GM23338 (cell line): ENCODE measurements around the gene NXPE3. TPM values are rescaled to one million over a fixed set of nuclear protein-coding genes. Genes with fewer than 3 reads are reported as not detected.
A peak's percentile ranks its signal among the peaks of the same experiment; 100 is the strongest.

Source experiments
- ATAC-seq: fragments of 200-7000 bp; cut with Tn5 transposase; 3 replicates; pipeline ENCODE4 v1.9.1; 2020
- DNase-seq: peaks from one replicate; pipeline ENCODE4 v3.0.0-alpha.2; 2015; ENCODE audit warnings: low spot score
- H2AFZ ChIP-seq: fragments of 200-600 bp; sonication (generic); 2 replicates; pipeline ENCODE4 v1.8.0; 2016; ENCODE audit warnings: antibody characterized with exemption, mild to moderate bottlenecking, moderate library complexity
- H3F3A ChIP-seq: fragments of 200-600 bp; sonication (generic); replicated peaks from 2 replicates; pipeline ENCODE4 v1.8.0; 2017; ENCODE audit warnings: antibody characterized with exemption, mixed run types, low read depth
- H3K27ac ChIP-seq: fragments of 200-600 bp; sonication (generic); 2 replicates; pipeline ENCODE4 v1.6.1; 2016; ENCODE audit warnings: low read depth
- H3K27me3 ChIP-seq: fragments of 200-600 bp; sonication (generic); 2 replicates; pipeline ENCODE4 v1.8.0; 2016; ENCODE audit warnings: mild to moderate bottlenecking, mixed run types, moderate library complexity; ENCODE audit not compliant: insufficient read depth
- H3K36me3 ChIP-seq: fragments of 200-600 bp; sonication (generic); 2 replicates; pipeline ENCODE4 v1.8.0; 2016; ENCODE audit warnings: mild to moderate bottlenecking; ENCODE audit not compliant: insufficient read depth
- H3K4me1 ChIP-seq: fragments of 200-600 bp; sonication (generic); 2 replicates; pipeline ENCODE4 v1.8.0; 2016; ENCODE audit warnings: mild to moderate bottlenecking, moderate library complexity; ENCODE audit not compliant: insufficient read depth
- H3K4me2 ChIP-seq: fragments of 200-600 bp; sonication (generic); 2 replicates; pipeline ENCODE4 v1.7.1; 2017; ENCODE audit warnings: mixed run types
- H3K4me3 ChIP-seq: fragments of 200-600 bp; sonication (generic); 2 replicates; pipeline ENCODE4 v1.6.1; 2016; ENCODE audit warnings: mixed run types
- H3K79me2 ChIP-seq: fragments of 200-600 bp; sonication (generic); replicated peaks from 2 replicates; pipeline ENCODE4 v1.8.0; 2017; ENCODE audit warnings: mild to moderate bottlenecking; ENCODE audit not compliant: insufficient read depth
- H3K9me2 ChIP-seq: fragments of 200-600 bp; sonication (generic); 2 replicates; pipeline ENCODE4 v1.8.0; 2017; ENCODE audit not compliant: insufficient read depth
- H4K20me1 ChIP-seq: fragments of 200-600 bp; sonication (generic); replicated peaks from 2 replicates; pipeline ENCODE4 v1.8.0; 2017; ENCODE audit warnings: mild to moderate bottlenecking; ENCODE audit not compliant: insufficient read depth
- H3K27ac Mint-ChIP-seq: 2 replicates; pipeline ENCODE4 v1.8.0; 2020; ENCODE audit warnings: inconsistent platforms, mild to moderate bottlenecking, moderate library complexity, mixed read lengths
- H3K27me3 Mint-ChIP-seq: 3 replicates; pipeline ENCODE4 v1.8.0; 2022; ENCODE audit warnings: low read depth, mild to moderate bottlenecking, moderate library complexity, mixed read lengths, inconsistent platforms; ENCODE audit not compliant: insufficient read depth, poor library complexity
- H3K36me3 Mint-ChIP-seq: 3 replicates; pipeline ENCODE4 v1.8.0; 2021; ENCODE audit warnings: low read depth, mild to moderate bottlenecking, inconsistent platforms, moderate library complexity, mixed read lengths
- H3K4me1 Mint-ChIP-seq: 3 replicates; pipeline ENCODE4 v1.8.0; 2020; ENCODE audit warnings: mild to moderate bottlenecking, inconsistent platforms, mixed read lengths
- H3K4me3 Mint-ChIP-seq: 3 replicates; pipeline ENCODE4 v1.8.0; 2021; ENCODE audit warnings: moderate library complexity, mild to moderate bottlenecking, inconsistent platforms, mixed read lengths
- H3K9me3 Mint-ChIP-seq: 3 replicates; pipeline ENCODE4 v1.8.0; 2020; ENCODE audit warnings: moderate library complexity, mild to moderate bottlenecking, inconsistent platforms, mixed read lengths
- CREB1 ChIP-seq: fragments of 250-450 bp; sonication (Bioruptor Pico); IDR thresholded peaks from 2 replicates; pipeline ENCODE4 v1.5.0; 2020; ENCODE audit warnings: low read depth, mild to moderate bottlenecking, moderate library complexity
- EZH2 ChIP-seq: fragments of 200-600 bp; sonication (generic); IDR thresholded peaks from one replicate; pipeline ENCODE4 v1.8.0; 2017; ENCODE audit warnings: antibody characterized with exemption, mild to moderate bottlenecking, low read depth; ENCODE audit not compliant: unreplicated experiment
- REST ChIP-seq: IDR thresholded peaks from one replicate; pipeline ENCODE4 v1.6.1; 2018; ENCODE audit warnings: antibody characterized with exemption; ENCODE audit not compliant: unreplicated experiment
- STAT1 ChIP-seq: IDR thresholded peaks from one replicate; pipeline ENCODE4 v1.6.1; 2016; ENCODE audit warnings: antibody characterized with exemption; ENCODE audit not compliant: unreplicated experiment
- ZNF331 ChIP-seq: fragments of 250-450 bp; sonication (Bioruptor Pico); IDR thresholded peaks from 2 replicates; pipeline ENCODE4 v1.5.0; 2020; ENCODE audit warnings: low read depth, mild to moderate bottlenecking, moderate library complexity
- ZNF462 ChIP-seq: fragments of 250-450 bp; sonication (Bioruptor Pico); IDR thresholded peaks from 2 replicates; pipeline ENCODE4 v1.5.0; 2020; ENCODE audit warnings: mild to moderate bottlenecking, moderate library complexity
- polyA plus RNA-seq: library from polyadenylated mRNA; unstranded; fragments of >200 nt; fragmentation: Nextera tagmentation; extraction: Ambion mirVana; gene quantifications from 2 replicates; pipeline ENCODE4 v1.2.1, GENCODE V29; 2016
- total RNA-seq: library from RNA; depleted of rRNA; stranded (reverse); fragments of >200 nt; shearing (Covaris generic); gene quantifications from 2 replicates; pipeline ENCODE4 v1.2.3, GENCODE V29; 2014
- TF ChIP-seq, protein P1 (sequence below): IDR thresholded peaks from 2 replicates; pipeline ENCODE4 v1.6.1; 2016; ENCODE audit warnings: antibody characterized with exemption

The NXPE3 gene
- total and polyA plus RNA-seq, 2 experiments from 2014 or later: 13.3 to 20.8 TPM

DNA sequence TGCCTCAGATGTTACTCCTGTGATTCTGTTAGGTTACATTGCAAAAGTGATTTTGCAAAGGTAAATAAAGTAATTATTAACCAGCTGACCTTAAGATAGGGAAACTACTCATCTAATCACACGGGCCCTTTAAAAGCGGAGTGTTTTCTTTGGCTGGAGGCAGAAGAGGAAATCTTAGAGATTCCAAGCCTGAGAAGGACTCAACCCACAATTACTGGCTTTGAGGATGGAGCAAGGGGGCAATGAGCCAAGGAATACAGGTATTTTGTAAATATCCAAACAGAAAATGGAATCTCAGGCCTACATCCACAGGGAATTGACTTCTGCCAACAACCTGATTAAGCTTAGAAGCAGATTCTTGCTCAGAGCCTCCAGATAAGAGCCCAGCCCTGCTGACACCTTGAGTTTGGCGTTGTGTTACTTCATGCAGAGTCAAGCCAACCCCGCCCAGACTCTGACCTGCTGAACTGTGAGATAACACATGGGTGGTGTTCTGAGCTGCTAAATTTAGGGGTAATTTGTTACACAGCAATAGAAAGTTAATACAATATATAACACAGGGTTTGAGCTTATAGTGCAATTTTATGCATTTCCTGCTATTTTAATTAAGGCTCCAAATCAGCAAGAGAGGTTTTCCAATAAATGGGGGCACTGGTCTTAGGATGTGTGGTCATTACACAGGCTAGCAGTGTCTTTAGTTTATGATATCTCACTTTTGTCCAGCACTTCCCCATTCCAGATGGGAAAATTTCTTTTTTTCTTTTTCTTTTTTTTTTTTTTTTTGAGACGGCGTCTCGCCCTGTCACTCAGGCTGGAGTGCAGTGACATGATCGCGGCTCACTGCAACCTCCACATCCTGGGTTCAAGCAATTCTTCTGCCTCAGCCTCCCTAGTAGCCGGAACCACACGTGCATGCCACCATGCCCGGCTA is 89.8 kb downstream of the NXPE3 start:
- no peak; the same call in 2 of the 3 replicates for ATAC-seq
- TF ChIP-seq REST: no peak
- TF ChIP-seq, protein P1, sequence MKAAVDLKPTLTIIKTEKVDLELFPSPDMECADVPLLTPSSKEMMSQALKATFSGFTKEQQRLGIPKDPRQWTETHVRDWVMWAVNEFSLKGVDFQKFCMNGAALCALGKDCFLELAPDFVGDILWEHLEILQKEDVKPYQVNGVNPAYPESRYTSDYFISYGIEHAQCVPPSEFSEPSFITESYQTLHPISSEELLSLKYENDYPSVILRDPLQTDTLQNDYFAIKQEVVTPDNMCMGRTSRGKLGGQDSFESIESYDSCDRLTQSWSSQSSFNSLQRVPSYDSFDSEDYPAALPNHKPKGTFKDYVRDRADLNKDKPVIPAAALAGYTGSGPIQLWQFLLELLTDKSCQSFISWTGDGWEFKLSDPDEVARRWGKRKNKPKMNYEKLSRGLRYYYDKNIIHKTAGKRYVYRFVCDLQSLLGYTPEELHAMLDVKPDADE: no peak
- Mint-ChIP-seq H3K4me1 (peaks cover 4% of the 10 kb centered on the region; the same call in 2 of the 3 replicates), H3K27ac (no peak overlapping the region), H3K36me3 (no peaks in the 10 kb centered on the region), H3K9me3 (no peaks in the 10 kb centered on the region), H3K27me3 (peaks cover 2% of the 10 kb centered on the region), H3K4me3 (no peak overlapping the region)
- DNase-seq: no peak
- Histone ChIP-seq H3K4me2 (no peak overlapping the region), H3K27me3 (no peaks in the 10 kb centered on the region), H3F3A (no peaks in the 10 kb centered on the region), H2AFZ (peak overlapping the region; percentile 52; the same call in 1 of the 2 replicates), H4K20me1 (no peaks in the 10 kb centered on the region; the same call in 1 of the 2 replicates), H3K27ac (no peak overlapping the region), H3K36me3 (no peaks in the 10 kb centered on the region), H3K4me1 (no peaks in the 10 kb centered on the region), H3K79me2 (no peaks in the 10 kb centered on the region), H3K4me3 (no peak overlapping the region), H3K9me2 (no peaks in the 10 kb centered on the region)

DNA sequence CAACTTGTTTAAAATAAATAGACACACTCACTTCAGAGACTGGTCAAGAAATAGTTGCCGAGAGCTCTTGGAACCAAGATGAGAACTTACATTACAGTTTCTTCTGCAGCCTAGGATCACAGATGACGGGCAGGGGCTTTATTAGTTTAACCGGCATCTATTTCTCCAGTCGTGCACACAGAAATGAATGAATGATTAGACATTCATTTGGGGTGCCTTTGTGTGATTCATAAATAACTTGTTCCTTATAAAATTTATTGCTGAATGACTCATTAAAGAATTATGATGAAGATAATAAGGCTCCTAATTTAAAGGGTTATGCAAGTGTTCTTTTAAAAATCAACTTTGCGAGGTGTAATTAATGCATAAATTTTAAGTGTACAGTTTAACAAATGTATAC is 91.1 kb downstream of the NXPE3 start:
- Mint-ChIP-seq H3K4me3 (no peak overlapping the region), H3K27me3 (peaks cover 2% of the 10 kb centered on the region), H3K4me1 (peaks cover 4% of the 10 kb centered on the region; the same call in 2 of the 3 replicates), H3K9me3 (no peaks in the 10 kb centered on the region), H3K36me3 (no peaks in the 10 kb centered on the region), H3K27ac (no peak overlapping the region)
- no peaks in the 10 kb centered on the region for H3K79me2 ChIP-seq
- H4K20me1 ChIP-seq: no peaks in the 10 kb centered on the region; the same call in 1 of the 2 replicates
- no peaks in the 10 kb centered on the region for H3K36me3 ChIP-seq
- no peak overlapping the region for H3K4me2 ChIP-seq
- H3F3A ChIP-seq: no peaks in the 10 kb centered on the region
- no peaks in the 10 kb centered on the region for H3K4me1 ChIP-seq
- no peaks in the 10 kb centered on the region for H3K27me3 ChIP-seq
- DNase-seq (no peak), ATAC-seq (no peak)
- H3K4me3 ChIP-seq: no peak overlapping the region
- no peak overlapping the region for H2AFZ ChIP-seq
- H3K9me2 ChIP-seq: no peaks in the 10 kb centered on the region
- no peak overlapping the region for H3K27ac ChIP-seq
- no peak for TF ChIP-seq CREB1 (CRISPR knock-in tag)
- TF ChIP-seq EZH2: no peak
- no peak for TF ChIP-seq ZNF331 (CRISPR knock-in tag)
- no peak for TF ChIP-seq STAT1
- no peak for TF ChIP-seq ZNF462 (CRISPR knock-in tag)
